Medulla oblongata (tissue), 1 donor: Measurements from ENCODE around the gene TXK.
"Not testable (repeated sequence)": the region's sequence is repeated elsewhere in the genome, so short reads cannot be mapped to it uniquely, and the experiment has no call there.

ENCODE experiments used
- DNase-seq: peaks from one replicate; pipeline ENCODE4 v3.0.0-alpha.2; 2015; ENCODE audit errors: extremely low spot score

Gene TXK

DNA sequence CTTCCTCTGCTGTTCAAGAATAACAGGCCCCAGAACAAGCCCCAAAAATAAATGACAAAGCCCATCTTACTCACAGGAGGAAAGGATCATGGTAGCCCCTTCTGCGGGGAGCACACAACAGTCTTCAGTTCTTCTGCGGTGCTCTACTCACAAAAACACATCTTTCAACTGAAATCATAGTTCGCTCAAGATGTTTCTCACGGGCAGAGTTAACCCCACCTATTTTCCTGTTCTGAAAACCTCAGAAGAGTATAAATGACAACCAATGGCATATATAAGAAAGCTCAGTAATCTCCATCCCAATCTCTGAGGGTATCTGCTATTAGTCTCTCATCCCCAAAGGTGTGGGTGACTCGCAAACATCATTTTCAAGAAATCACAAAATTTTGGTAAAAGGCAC, at the start of gene TXK:
TXK (minus strand) TSS at position 170 of the 400 bp plus-strand sequence; CDS start at position 90, 80 bp downstream.
- no peak for DNase-seq

DNA sequence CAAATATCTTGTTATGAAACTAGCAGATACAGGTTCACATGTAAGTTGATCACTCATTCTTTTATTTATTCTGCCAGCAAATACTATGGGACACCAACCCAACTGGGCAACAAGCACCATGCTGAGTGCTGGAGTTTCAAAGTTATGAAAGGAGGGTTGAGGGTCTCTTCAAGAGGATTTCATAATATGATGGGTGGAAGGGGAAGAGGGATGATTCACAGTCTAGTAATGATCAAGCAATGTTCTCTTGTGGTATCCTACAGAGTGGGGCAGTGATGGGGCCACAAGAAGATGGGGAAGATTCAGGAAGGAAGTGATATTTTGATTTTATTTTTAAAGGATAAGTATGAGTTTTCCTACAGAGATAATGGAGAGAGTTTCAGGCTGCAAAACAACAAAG, 46.2 kb upstream of the TXK start:
- no peak for DNase-seq

DNA sequence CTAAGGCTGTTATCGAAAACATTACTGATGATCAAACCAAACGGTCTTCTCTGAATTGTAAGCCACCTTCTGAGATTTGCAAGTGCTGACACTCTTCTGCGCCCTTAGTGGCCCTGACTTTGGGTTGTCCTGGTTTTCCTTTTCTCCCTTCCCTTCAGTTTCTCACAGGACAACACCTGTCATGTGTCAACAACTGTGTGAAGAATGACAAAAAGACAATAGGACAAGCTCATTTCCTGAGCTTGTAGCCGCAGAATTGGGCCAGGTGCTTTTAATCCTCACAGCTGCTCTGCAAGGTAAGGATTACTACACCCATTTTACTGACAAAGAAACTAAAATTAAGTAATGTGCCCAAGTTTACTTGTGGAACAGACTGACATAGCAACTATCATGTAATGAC, 44.9 kb upstream of the TXK start:
- no peak for DNase-seq

DNA sequence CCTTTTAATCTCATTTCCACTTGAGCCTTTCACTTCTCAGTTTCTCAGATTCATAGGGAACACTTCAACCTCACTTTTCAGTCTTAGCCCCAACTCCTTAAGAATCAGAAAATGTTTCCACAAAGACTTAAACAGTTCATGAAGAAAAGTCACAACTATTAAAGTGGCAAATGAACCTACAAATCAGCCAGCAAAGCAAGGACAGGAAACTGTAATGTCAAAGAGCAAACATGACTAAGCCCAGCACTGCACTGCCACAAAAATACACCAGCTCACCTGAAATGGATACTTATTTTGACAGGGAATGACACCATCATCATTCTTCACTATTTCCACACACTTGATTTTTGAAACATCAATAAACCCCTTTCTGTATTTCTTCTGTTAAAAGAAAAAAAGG, 41.8 kb upstream of the TXK start:
- DNase-seq, result no peak

DNA sequence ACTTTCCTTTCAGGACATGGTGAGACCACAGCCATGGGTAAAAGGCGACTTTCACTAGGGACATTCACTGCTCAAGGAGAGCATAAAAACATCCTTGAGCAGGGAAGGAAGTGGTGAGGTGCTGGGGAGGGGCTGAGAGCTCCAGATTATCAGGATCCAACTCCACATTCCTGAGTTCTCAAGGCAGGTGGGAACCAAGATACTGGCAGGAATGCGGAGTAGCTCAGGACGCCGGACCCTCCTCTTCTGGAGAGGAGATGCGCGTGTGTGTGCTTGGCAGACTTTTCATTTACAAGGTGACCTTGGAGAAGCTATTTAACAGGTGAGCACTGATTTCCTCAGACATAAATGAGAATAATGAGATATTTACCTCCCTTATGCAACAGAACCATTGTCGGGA, 41.3 kb upstream of the TXK start:
- DNase-seq, result no peak

DNA sequence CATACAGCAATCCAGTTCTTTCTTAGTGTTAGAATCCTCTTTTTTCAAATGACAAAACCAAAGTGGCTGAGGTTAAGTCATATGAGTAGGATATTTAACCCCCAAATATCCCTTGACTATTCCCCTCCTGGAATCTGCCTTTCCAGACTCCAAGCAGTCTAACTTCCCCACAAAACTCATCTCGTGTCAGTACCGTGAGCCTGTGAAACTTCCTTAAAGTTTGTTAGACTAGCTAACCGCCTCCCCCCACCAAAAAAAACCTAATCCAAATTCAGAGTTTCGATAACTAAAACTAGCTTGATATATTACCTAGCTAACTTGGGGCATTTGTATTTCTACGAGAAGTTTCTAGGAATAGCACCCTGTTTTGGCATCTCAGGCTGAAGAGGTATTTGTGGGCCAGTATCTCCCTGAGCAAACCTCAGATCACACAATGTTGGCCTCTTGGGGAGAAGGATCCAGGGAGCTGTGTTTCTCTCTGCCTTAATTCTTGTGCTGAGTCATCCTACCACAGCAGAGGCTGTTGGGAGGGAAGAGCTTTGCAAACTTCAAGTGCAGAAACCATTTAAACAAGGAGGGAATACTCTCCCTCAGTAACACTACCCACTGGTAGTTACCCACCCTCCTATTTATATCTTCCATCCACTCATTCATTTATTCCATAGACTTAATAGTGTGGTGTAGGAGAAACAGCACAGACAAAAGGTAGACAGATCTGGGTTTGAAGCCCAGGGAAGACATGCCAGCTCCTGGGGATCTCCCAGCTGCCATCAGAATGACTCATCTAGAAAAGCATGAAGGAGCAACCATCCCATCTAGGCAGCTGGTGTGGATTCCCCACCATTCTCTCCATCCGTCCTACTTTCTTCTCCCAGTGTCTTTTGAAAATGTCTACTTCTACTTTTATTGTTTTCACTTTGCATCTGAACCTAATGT, 39.3 kb upstream of the TXK start:
- DNase-seq, result peak; percentile 5

DNA sequence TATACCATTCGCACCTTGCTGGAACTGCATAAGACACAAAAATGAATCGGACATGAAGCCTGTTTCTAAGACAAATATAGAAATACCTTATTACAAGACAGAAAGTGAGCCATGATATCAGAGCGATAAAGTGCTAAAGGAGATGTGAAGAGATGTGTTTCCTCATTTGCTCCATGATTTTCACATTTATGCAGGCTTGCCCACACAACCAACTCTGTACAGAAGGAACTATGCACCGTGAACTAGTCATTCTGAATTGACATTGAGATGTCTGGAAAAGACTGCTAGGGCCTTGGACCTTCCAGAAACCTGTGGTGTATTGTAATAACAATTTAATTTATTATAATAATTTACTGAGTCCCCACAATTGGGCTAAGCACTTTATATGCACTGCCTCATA, 38.6 kb upstream of the TXK start:
- DNase-seq, result no peak

DNA sequence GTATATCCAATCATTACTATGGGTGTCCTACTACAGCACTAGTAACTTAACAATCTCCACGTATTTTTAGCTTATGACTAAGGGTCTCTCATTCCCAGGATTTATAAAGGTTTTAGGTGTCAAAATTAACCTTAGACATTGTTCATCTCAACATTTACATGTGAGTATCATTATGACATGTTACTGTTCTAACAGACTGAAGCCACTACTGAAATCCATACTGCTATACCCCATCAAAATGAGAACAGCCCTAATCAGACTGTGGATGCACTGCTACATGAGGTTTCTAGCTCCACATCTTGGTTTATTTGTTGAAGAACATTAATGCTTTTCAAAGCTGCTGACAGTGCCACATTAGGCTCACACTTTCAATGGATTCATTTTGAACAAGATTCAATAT, 35.6 kb upstream of the TXK start:
- DNase-seq, result no peak

DNA sequence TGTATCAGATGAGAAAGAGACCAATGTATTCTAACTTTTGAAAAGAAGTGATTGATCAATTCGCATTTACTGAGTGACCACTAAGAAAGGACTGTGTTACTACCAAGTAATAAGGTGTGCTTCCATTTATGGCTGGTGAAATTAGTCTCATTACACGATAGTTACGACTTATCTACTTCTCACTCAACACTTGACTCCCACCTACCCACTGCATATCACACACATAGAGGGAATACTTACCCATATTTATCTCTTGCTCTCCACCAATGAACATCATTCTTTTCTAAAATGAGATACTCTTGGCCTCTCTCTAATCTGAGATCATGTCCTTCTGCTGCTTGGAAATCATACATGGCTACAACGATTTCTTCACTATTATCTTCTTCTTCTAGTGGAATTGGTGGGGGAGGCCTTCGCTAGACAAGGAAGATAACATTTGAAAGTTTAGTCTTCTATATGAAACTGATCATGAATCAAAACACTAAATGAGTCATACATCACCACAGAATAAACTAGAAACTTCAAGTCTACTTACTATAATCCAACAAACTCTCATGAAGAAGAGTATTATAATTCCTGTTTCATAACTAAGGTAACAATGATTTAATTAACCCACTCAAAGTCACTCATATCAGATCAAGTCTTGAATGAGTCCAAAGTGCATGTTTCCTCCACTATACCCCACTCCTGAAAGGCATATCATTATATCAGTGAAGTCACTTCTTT, 33.7 kb upstream of the TXK start:
- no peak for DNase-seq

DNA sequence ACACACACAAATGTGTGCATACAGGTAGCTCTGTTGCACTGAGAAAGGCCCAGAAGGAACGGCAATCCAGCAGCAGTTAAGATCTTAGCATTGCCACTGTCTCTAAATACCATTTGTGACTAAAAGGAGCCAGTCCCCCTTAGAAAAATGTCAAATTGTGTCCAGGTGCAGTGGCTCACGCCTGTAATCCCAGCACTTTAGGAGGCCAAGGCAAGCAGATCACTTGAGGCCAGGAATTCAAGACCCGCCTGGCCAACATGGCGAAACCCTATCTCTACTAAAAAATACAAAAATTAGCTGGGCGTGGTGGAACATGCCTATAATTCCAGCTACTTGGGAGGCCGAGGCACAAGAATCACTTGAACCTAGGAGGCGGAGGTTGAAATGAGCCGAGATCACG, 30.5 kb upstream of the TXK start:
- not testable (repeated sequence) for DNase-seq

DNA sequence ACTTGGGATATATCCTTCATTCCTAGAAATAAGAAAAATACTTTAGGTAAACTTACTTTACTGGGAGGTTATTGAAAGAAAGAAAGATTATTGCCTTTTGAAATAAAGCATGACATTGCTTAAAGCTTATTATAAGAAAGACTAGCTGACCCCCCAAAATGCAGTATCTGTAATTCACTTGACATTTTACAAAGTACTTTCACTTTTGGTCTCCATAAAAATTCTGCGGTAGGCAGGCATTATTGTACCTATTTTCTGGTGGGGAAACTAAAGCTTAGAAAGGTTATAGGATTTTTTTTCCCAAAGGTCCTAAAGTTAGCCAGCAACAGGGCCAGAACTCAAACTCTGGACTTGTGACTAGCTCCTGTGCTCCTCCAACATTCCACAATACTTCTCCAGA, 29.7 kb upstream of the TXK start:
- DNase-seq, result no peak

DNA sequence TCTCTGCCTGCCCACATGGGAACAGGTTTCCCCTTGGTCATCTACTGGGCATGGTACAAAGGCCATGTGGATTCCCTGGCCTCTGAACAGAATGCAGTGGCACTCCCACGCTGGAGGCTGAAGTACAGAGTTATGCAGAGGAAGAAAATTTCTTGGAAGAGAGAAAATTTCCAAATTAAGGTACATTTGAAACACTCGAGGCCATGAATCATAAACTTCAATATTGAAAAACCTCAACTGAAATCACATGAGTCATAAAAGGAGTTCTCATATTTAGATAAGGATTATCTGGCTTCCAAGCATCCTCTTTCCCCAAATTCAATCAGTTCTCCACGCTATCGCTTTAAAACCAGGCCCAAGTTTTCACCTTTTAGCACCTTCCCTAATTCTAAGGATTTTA, 28.1 kb upstream of the TXK start:
- DNase-seq, result no peak

DNA sequence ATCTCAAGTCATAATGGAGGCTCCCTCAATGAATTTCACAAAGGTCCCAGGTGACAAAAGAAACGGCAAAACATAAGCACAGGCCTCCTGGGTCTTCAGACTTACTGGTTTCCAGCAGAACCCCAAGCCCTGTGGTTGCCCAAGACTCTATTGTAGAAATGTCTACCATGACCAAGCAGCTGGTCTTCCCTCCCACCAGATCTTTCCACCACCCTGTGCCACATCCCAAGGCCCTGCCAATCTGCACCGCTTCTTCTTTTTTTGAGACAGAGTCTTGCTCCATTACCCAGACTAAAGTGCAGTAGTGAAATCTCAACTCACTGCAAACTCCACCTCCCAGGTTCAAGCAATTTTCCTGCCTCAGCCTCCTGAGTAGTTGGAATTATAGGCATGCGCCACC, 23.2 kb upstream of the TXK start:
- DNase-seq, result no peak

DNA sequence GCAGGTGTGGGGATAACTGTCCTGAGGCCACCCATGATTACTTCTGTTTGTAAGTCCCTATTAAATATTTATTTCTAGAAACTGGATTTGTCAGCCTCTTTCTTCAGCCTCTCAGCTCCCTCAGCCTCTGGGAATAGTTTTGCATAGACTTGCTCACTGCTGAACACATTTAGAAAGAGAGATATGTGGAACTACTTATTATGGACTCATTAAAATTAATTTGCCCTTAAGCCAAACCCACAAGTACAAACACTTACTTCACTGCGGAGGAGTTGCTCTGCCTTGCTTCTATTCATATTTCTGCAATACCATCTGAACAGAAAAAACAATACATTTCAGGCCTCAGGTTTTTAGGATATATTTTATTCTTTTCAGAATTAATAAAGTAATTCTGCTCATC, 22.4 kb upstream of the TXK start:
- DNase-seq, result no peak

DNA sequence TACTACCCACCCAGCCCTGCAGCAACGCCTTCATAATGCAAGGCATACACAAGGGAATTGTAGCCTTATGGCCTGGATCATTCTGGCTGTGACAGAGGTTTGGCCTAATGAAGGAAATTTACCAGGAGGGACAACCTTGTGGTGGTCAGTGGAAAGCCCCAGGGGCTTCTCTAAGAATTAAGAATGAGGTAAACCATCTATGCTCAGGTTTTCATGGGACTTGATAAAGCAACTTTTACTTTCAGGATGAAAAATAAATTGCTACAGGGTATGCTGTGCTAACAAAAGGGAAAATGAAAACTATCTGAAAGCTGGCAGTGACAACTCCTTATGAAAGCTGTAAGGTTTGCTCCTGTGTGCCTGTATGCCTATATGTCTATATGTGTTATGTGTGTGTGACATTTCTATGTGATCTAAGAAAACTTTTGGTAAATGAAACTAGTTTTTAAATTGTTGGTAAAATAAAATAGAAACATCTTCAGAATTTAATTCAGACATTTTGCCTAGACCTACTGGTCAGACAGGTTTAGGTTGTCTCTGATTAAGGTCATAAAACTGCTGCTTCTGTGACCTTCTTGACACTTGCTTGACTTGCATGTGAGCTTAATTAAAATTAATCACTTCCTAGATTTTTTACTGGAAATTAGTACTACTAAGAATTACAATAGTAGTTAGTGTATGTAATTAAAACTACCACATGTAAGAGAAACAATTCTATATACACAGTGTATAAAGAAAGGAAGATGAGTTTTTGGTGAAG, 19.9 kb upstream of the TXK start:
- DNase-seq, result no peak

DNA sequence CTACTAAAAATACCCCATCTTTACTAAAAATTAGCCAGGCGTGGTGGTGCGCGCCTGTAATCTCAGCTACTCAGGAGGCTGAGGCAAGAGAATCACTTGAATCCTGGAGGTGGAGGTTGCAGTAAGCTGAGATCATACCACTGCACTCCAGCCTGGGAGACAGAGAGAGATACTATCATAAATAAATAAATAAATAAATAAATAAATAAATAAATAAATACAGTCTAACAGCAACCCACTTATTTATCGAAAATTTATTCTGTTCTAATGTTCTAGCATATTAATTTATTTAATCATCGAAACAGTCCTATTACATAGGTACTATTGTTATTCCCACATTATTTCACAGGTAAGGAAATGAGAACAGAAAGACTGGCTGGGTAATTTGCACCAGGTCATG, 18.2 kb upstream of the TXK start:
- no peak for DNase-seq

DNA sequence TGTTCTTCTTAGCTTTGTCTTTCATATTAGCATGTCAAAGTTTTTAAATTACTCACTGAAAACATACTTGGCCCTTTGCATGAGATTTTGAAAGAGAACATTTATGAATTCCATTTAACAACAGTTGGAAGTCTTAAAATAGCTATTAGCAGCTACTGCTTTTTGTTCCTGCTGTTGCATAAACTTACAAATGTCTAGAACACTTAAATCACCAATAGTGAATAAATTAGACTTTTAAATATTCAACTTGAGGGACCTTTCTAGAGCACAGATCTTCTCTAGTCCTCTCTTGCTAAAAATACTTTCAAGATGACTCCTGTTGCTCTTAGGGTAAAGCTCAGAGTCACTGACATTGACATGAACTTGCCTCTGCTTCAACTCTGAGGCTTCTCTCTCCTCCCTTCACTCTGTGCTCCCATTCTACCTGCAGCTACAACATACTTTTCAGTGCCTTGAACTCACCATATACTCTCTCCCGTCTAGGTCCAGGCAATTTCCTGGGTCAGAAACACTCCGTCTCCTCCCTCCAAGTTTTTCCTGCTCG, 15.8 kb upstream of the TXK start:
- no peak for DNase-seq

DNA sequence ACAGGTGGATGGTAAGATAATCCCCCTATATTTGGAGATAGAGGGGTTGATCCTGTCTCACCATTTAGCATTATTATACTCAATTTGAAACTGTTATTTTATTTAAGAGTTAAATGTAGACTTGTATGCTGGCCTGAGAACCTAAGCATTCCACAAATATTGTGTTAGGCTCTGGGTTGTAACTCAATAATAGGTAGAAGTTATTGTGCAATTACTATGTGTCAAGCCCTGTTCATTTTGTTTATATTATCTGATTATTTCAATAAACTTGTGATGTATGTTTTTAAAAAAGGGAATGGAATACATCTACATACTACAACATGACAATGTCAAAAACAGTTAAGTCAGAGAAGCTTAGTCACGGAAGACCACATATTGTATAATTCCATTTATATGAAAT, 13.6 kb upstream of the TXK start:
- DNase-seq, result no peak

DNA sequence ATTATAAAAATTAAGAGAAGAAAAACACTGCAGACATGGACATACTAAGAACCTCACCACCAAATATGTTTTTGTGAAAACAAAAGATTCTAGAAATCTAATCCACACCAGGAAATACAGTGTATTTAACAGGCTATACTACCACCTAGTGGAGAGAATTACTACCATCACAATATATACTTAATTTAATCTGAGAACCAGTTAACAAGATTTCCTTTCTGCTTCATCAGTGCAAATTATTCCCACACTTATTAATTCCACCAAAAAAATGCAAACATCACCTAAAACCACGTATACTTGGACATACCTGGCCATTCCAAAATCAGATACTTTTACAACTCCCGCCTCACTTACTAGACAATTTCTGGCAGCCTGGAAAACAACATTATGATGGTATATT, 7.0 kb upstream of the TXK start:
- peak; percentile 30 for DNase-seq

DNA sequence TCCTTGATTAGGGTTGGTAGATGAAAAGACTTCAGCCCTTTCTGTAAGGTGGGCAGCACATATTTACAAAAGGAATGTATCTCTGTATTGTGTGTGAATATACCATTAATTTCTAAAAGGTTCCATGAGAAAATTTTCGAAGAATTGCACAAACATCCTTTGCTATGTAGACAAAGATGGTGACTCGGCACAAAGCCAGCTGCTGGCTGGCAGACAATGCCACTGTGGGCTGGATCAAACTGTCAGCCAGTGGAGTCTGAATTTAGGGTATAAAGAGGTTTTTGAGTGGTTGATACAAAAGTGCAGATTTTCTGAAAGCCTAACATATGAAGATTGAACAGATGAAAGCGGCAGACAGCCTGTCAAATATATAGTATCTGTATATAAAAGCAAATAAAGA, 5.6 kb upstream of the TXK start:
- DNase-seq, result peak; percentile 12

DNA sequence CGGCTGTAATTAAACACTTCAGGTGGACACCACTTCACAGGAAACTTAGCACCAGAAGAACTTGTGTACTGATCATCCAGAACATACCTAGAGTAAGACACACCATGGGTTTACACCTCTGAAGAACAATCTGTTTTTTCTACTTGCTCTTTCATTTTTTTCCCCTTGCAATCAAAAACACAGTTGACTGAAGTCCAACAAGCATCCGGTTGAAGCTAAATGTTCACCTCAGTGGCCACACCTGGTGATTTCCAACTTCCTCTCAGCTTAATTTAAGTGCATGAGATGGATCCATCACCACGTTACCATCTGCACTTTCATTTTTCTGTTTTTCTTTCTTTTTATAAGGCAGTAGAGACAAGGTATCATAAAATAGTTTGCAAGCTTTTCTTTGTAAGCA, 4.9 kb upstream of the TXK start:
- no peak for DNase-seq

DNA sequence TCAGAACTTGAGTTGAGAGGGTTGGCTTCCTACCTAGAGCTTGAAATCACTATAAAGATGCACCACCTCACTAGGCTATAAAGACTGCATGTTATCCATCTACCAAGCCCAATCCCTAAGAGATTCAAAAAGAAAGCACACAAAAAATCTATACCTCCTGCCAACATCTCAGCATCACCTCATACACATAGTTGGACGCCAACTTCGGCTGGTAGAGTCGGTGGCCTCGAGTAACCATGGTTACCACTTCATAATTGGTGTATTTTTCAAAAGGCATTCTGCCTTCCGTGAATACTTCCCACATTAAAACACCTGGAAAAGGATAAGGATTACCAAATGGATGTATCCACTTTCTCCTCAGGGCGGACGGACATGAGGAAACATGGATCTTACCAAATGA, 4.5 kb upstream of the TXK start:
- DNase-seq, result no peak
